A549 (cell line): ENCODE measurements around the gene SERPING1.

ENCODE experiments used
- CHD2 ChIP-seq: fragments of 150-350 bp; IDR thresholded peaks from 2 replicates; pipeline ENCODE4 v1.6.1; 2014; ENCODE audit warnings: low read length; ENCODE audit not compliant: partially characterized antibody
- CHD4 ChIP-seq: fragments of 200-600 bp; sonication (generic); IDR thresholded peaks from 2 replicates; pipeline ENCODE4 v1.6.1; 2016; ENCODE audit warnings: antibody characterized with exemption, mild to moderate bottlenecking, borderline replicate concordance
- RAD21 ChIP-seq, 2 experiments: fragments of >200 bp in 1 of 2; sonication (Bioruptor Twin) in 1 of 2; formaldehyde crosslinking in 1 of 2; IDR thresholded peaks in 1 of 2; conservative IDR thresholded peaks in 1 of 2; 2 replicates in 1 of 2; 3 replicates in 1 of 2; pipeline ENCODE4 v1.6.1; 2012 to 2018; ENCODE audit warnings: inconsistent platforms in 1 of 2
- TF ChIP-seq, protein P1 (sequence below): fragments of 200-600 bp; sonication (generic); IDR thresholded peaks from 2 replicates; pipeline ENCODE4 v1.6.1; 2016; ENCODE audit warnings: antibody characterized with exemption, mild to moderate bottlenecking, moderate library complexity
- TF ChIP-seq, protein P2 (sequence below): fragments of >200 bp; sonication (Bioruptor Twin); formaldehyde crosslinking; IDR thresholded peaks from 3 replicates; pipeline ENCODE4 v1.5.1; 2016
- TF ChIP-seq, protein P3 (sequence below): fragments of >200 bp; sonication (Bioruptor Twin); formaldehyde crosslinking; IDR thresholded peaks from 3 replicates; pipeline ENCODE4 v1.6.1; 2016
- TF ChIP-seq, protein P4 (sequence below): fragments of 250-450 bp; sonication (Bioruptor Pico); IDR thresholded peaks from 2 replicates; pipeline ENCODE4 v1.5.0; 2021; ENCODE audit warnings: mild to moderate bottlenecking, moderate library complexity, borderline replicate concordance

DNA sequence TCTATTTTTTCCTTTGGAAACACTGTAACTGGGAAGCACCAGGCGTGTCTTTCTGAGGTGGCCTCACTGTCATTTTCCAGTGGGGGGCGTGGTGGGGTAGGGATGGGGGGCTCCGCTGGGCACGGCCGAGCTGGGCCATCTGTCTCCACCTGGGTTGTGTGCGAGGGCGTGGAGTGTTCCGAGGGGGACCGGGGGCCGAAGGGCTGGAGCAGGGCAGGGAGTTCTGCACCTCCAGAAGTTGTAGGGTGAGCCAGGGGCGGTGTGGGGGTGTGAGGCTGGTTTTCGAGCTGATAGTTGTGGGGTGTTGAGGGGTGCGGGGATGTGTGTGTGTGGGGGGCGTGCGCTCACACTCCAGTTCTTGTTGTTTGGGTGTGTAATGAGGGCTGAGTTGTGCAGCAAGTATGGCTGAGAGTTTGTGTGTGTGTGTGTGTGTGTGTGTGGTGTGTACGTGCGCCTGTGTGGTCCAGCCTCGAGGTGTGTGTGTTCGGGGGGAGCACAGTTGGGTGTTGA, 41.4 kb downstream of the SERPING1 start:
- TF ChIP-seq, protein P1, sequence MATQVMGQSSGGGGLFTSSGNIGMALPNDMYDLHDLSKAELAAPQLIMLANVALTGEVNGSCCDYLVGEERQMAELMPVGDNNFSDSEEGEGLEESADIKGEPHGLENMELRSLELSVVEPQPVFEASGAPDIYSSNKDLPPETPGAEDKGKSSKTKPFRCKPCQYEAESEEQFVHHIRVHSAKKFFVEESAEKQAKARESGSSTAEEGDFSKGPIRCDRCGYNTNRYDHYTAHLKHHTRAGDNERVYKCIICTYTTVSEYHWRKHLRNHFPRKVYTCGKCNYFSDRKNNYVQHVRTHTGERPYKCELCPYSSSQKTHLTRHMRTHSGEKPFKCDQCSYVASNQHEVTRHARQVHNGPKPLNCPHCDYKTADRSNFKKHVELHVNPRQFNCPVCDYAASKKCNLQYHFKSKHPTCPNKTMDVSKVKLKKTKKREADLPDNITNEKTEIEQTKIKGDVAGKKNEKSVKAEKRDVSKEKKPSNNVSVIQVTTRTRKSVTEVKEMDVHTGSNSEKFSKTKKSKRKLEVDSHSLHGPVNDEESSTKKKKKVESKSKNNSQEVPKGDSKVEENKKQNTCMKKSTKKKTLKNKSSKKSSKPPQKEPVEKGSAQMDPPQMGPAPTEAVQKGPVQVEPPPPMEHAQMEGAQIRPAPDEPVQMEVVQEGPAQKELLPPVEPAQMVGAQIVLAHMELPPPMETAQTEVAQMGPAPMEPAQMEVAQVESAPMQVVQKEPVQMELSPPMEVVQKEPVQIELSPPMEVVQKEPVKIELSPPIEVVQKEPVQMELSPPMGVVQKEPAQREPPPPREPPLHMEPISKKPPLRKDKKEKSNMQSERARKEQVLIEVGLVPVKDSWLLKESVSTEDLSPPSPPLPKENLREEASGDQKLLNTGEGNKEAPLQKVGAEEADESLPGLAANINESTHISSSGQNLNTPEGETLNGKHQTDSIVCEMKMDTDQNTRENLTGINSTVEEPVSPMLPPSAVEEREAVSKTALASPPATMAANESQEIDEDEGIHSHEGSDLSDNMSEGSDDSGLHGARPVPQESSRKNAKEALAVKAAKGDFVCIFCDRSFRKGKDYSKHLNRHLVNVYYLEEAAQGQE: no peak
- TF ChIP-seq RAD21 (conservative IDR thresholded peaks at IDR 0.05 in 1 of 2, IDR thresholded peaks at IDR 0.05 in 1 of 2): no peak
- no peak for TF ChIP-seq CHD2
- TF ChIP-seq, protein P2, sequence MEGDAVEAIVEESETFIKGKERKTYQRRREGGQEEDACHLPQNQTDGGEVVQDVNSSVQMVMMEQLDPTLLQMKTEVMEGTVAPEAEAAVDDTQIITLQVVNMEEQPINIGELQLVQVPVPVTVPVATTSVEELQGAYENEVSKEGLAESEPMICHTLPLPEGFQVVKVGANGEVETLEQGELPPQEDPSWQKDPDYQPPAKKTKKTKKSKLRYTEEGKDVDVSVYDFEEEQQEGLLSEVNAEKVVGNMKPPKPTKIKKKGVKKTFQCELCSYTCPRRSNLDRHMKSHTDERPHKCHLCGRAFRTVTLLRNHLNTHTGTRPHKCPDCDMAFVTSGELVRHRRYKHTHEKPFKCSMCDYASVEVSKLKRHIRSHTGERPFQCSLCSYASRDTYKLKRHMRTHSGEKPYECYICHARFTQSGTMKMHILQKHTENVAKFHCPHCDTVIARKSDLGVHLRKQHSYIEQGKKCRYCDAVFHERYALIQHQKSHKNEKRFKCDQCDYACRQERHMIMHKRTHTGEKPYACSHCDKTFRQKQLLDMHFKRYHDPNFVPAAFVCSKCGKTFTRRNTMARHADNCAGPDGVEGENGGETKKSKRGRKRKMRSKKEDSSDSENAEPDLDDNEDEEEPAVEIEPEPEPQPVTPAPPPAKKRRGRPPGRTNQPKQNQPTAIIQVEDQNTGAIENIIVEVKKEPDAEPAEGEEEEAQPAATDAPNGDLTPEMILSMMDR: no peak
- no peak for TF ChIP-seq CHD4
- TF ChIP-seq, protein P3, sequence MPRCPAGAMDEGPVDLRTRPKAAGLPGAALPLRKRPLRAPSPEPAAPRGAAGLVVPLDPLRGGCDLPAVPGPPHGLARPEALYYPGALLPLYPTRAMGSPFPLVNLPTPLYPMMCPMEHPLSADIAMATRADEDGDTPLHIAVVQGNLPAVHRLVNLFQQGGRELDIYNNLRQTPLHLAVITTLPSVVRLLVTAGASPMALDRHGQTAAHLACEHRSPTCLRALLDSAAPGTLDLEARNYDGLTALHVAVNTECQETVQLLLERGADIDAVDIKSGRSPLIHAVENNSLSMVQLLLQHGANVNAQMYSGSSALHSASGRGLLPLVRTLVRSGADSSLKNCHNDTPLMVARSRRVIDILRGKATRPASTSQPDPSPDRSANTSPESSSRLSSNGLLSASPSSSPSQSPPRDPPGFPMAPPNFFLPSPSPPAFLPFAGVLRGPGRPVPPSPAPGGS: no peak
- TF ChIP-seq, protein P4, sequence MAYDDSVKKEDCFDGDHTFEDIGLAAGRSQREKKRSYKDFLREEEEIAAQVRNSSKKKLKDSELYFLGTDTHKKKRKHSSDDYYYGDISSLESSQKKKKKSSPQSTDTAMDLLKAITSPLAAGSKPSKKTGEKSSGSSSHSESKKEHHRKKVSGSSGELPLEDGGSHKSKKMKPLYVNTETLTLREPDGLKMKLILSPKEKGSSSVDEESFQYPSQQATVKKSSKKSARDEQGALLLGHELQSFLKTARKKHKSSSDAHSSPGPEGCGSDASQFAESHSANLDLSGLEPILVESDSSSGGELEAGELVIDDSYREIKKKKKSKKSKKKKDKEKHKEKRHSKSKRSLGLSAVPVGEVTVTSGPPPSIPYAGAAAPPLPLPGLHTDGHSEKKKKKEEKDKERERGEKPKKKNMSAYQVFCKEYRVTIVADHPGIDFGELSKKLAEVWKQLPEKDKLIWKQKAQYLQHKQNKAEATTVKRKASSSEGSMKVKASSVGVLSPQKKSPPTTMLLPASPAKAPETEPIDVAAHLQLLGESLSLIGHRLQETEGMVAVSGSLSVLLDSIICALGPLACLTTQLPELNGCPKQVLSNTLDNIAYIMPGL (CRISPR knock-in tag): no peak
